MG63 (cell line): ENCODE results near the gene C12orf42. TPM values are rescaled to one million over a fixed set of nuclear protein-coding genes. Genes with fewer than 3 reads are reported as not detected.

Experiments
- DNase-seq: peaks from one replicate; pipeline ENCODE4 v3.0.0-alpha.2; 2020
- H3K27me3 ChIP-seq: fragments of 250-450 bp; sonication (Bioruptor Pico); 2 replicates; pipeline ENCODE4 v1.5.1; 2020; ENCODE audit warnings: mild to moderate bottlenecking, moderate library complexity
- H3K36me3 ChIP-seq: fragments of 250-450 bp; sonication (Bioruptor Pico); 2 replicates; pipeline ENCODE4 v1.5.1; 2020; ENCODE audit warnings: mild to moderate bottlenecking, moderate library complexity
- H3K4me3 ChIP-seq: fragments of 250-450 bp; sonication (Bioruptor Pico); 2 replicates; pipeline ENCODE4 v1.5.1; 2020; ENCODE audit warnings: mild to moderate bottlenecking, moderate library complexity
- H3K9me3 ChIP-seq: fragments of 250-450 bp; sonication (Bioruptor Pico); 2 replicates; pipeline ENCODE4 v1.5.1; 2020; ENCODE audit warnings: mild to moderate bottlenecking, moderate library complexity
- total RNA-seq: library from RNA; depleted of rRNA; stranded (reverse); fragments of >200 nt; shearing (Covaris generic); gene quantifications from 2 replicates; pipeline ENCODE4 v1.2.3, GENCODE V29; 2014; ENCODE audit warnings: low replicate concordance; rRNA removed

The C12orf42 gene
- not detected in 2 replicates for total RNA-seq

- no peaks in the 10 kb centered on the region for H3K36me3 ChIP-seq
- peak; percentile 21 for DNase-seq
- H3K27me3 ChIP-seq: peaks cover 3% of the 10 kb centered on the region; the same call in 1 of the 2 replicates
- H3K4me3 ChIP-seq: peak within 1 kb of the TSS; percentile 32
- H3K9me3 ChIP-seq: no peaks in the 10 kb centered on the region
Observed at GRCh38 chr12:103495469-103496456, at the start of gene C12orf42. TSS of gene C12orf42 (minus strand) at chr12:103495968. CDS start at chr12:103478426, 17,542 bp downstream.

- Histone ChIP-seq H3K4me3 (no peak overlapping the region), H3K27me3 (no peaks in the 10 kb centered on the region), H3K36me3 (no peaks in the 10 kb centered on the region), H3K9me3 (no peaks in the 10 kb centered on the region)
- DNase-seq: no peak
Observed at GRCh38 chr12:103542078-103542477, 46.3 kb upstream of the C12orf42 start.

- Histone ChIP-seq H3K9me3 (no peaks in the 10 kb centered on the region), H3K4me3 (no peak overlapping the region), H3K36me3 (no peaks in the 10 kb centered on the region), H3K27me3 (no peaks in the 10 kb centered on the region)
- no peak for DNase-seq
Observed at GRCh38 chr12:103540319-103540718, 44.6 kb upstream of the C12orf42 start.

GRCh38 chr12:103538397-103538796 is 42.6 kb upstream of the C12orf42 start:
- Histone ChIP-seq H3K36me3 (no peaks in the 10 kb centered on the region), H3K27me3 (no peaks in the 10 kb centered on the region), H3K9me3 (no peaks in the 10 kb centered on the region), H3K4me3 (no peak overlapping the region)
- peak; percentile 32 for DNase-seq

- H3K36me3 ChIP-seq: no peaks in the 10 kb centered on the region
- no peak overlapping the region for H3K4me3 ChIP-seq
- no peaks in the 10 kb centered on the region for H3K9me3 ChIP-seq
- DNase-seq: no peak
- H3K27me3 ChIP-seq: no peaks in the 10 kb centered on the region
Observed at GRCh38 chr12:103530307-103531066, 34.7 kb upstream of the C12orf42 start.

GRCh38 chr12:103529306-103529705 is 33.5 kb upstream of the C12orf42 start:
- DNase-seq: no peak

GRCh38 chr12:103524238-103524875 is 28.6 kb upstream of the C12orf42 start:
- Histone ChIP-seq H3K36me3 (no peaks in the 10 kb centered on the region), H3K4me3 (no peak overlapping the region), H3K9me3 (no peaks in the 10 kb centered on the region), H3K27me3 (no peaks in the 10 kb centered on the region; the same call in 1 of the 2 replicates)
- DNase-seq: no peak

More at GRCh38 chr12:103529306-103529705, 33.5 kb upstream of the C12orf42 start:
- no peaks in the 10 kb centered on the region for H3K9me3 ChIP-seq
- no peak overlapping the region for H3K4me3 ChIP-seq
- H3K27me3 ChIP-seq: no peaks in the 10 kb centered on the region
- no peaks in the 10 kb centered on the region for H3K36me3 ChIP-seq

GRCh38 chr12:103523771-103524170 is 28.0 kb upstream of the C12orf42 start:
- DNase-seq: no peak
- no peaks in the 10 kb centered on the region for H3K36me3 ChIP-seq
- no peak overlapping the region for H3K4me3 ChIP-seq
- no peaks in the 10 kb centered on the region for H3K9me3 ChIP-seq
- no peaks in the 10 kb centered on the region; the same call in 1 of the 2 replicates for H3K27me3 ChIP-seq

- H3K36me3 ChIP-seq: no peaks in the 10 kb centered on the region
- H3K9me3 ChIP-seq: no peaks in the 10 kb centered on the region
- no peaks in the 10 kb centered on the region; the same call in 1 of the 2 replicates for H3K27me3 ChIP-seq
- no peak overlapping the region for H3K4me3 ChIP-seq
- DNase-seq: no peak
Observed at GRCh38 chr12:103520686-103521215, 25.0 kb upstream of the C12orf42 start.

- H3K9me3 ChIP-seq: no peaks in the 10 kb centered on the region
- no peak for DNase-seq
- H3K36me3 ChIP-seq: no peaks in the 10 kb centered on the region
- no peak overlapping the region for H3K4me3 ChIP-seq
- no peaks in the 10 kb centered on the region; the same call in 1 of the 2 replicates for H3K27me3 ChIP-seq
Observed at GRCh38 chr12:103519632-103520031, 23.9 kb upstream of the C12orf42 start.

- H3K9me3 ChIP-seq: no peaks in the 10 kb centered on the region
- H3K36me3 ChIP-seq: no peaks in the 10 kb centered on the region
- DNase-seq: no peak
- H3K27me3 ChIP-seq: no peaks in the 10 kb centered on the region; the same call in 1 of the 2 replicates
- H3K4me3 ChIP-seq: no peak overlapping the region
Observed at GRCh38 chr12:103518899-103519298, 23.1 kb upstream of the C12orf42 start.

- Histone ChIP-seq H3K27me3 (no peaks in the 10 kb centered on the region; the same call in 1 of the 2 replicates), H3K9me3 (no peaks in the 10 kb centered on the region), H3K36me3 (no peaks in the 10 kb centered on the region), H3K4me3 (no peak overlapping the region)
- DNase-seq: no peak
Observed at GRCh38 chr12:103517161-103517560, 21.4 kb upstream of the C12orf42 start.

GRCh38 chr12:103515341-103515740 is 19.6 kb upstream of the C12orf42 start:
- Histone ChIP-seq H3K4me3 (no peak overlapping the region), H3K36me3 (no peaks in the 10 kb centered on the region), H3K9me3 (no peaks in the 10 kb centered on the region), H3K27me3 (no peaks in the 10 kb centered on the region)
- no peak for DNase-seq

GRCh38 chr12:103513875-103514274 is 18.1 kb upstream of the C12orf42 start:
- Histone ChIP-seq H3K27me3 (peaks cover 2% of the 10 kb centered on the region; the same call in 1 of the 2 replicates), H3K4me3 (no peak overlapping the region), H3K36me3 (no peaks in the 10 kb centered on the region), H3K9me3 (no peaks in the 10 kb centered on the region)
- no peak for DNase-seq

GRCh38 chr12:103505371-103506236 is 9.8 kb upstream of the C12orf42 start:
- Histone ChIP-seq H3K4me3 (no peak overlapping the region), H3K9me3 (no peaks in the 10 kb centered on the region), H3K36me3 (no peaks in the 10 kb centered on the region), H3K27me3 (peaks cover 2% of the 10 kb centered on the region; the same call in 1 of the 2 replicates)
- DNase-seq: no peak
